Hepatocyte (in vitro differentiated cells): ENCODE measurements around the gene SPHKAP. TPM values are rescaled to one million over a fixed set of nuclear protein-coding genes. Genes with fewer than 3 reads are reported as not detected.

Source experiments
- DNase-seq: peaks from one replicate; pipeline ENCODE4 v3.0.0-alpha.2; 2016; ENCODE audit warnings: low spot score
- H2AFZ ChIP-seq: fragments of 200-600 bp; sonication (generic); 2 replicates; pipeline ENCODE4 v1.6.0; 2016; ENCODE audit warnings: antibody characterized with exemption, mild to moderate bottlenecking
- H3K27ac ChIP-seq: fragments of 200-600 bp; sonication (generic); 2 replicates; pipeline ENCODE4 v1.5.1; 2016; ENCODE audit warnings: mild to moderate bottlenecking
- H3K27me3 ChIP-seq: fragments of 200-600 bp; sonication (generic); 2 replicates; pipeline ENCODE4 v1.6.1; 2016
- H3K36me3 ChIP-seq: fragments of 200-600 bp; sonication (generic); replicated peaks from 2 replicates; pipeline ENCODE4 v1.5.1; 2016; ENCODE audit warnings: low read depth; ENCODE audit not compliant: insufficient read depth
- H3K4me1 ChIP-seq: fragments of 200-600 bp; sonication (generic); 2 replicates; pipeline ENCODE4 v1.5.1; 2016; ENCODE audit warnings: mild to moderate bottlenecking, moderate library complexity; ENCODE audit not compliant: insufficient read depth
- H3K4me2 ChIP-seq: fragments of 200-600 bp; sonication (generic); 2 replicates; pipeline ENCODE4 v1.6.0; 2016
- H3K4me3 ChIP-seq: fragments of 200-600 bp; sonication (generic); 2 replicates; pipeline ENCODE4 v1.5.1; 2016; ENCODE audit warnings: mild to moderate bottlenecking
- H3K79me2 ChIP-seq: fragments of 200-600 bp; sonication (generic); 2 replicates; pipeline ENCODE4 v1.6.0; 2017; ENCODE audit warnings: mild to moderate bottlenecking
- H3K9me2 ChIP-seq: fragments of 200-600 bp; sonication (generic); replicated peaks from 2 replicates; pipeline ENCODE4 v1.6.0; 2017; ENCODE audit warnings: mild to moderate bottlenecking; ENCODE audit not compliant: insufficient read depth
- H3K9me3 ChIP-seq: fragments of 200-600 bp; sonication (generic); 2 replicates; pipeline ENCODE4 v1.5.1; 2016; ENCODE audit warnings: low read depth, mild to moderate bottlenecking
- H4K20me1 ChIP-seq: fragments of 200-600 bp; sonication (generic); 2 replicates; pipeline ENCODE4 v1.6.0; 2016; ENCODE audit warnings: mild to moderate bottlenecking; ENCODE audit not compliant: insufficient read depth, poor library complexity, severe bottlenecking
- CTCF ChIP-seq: fragments of 200-600 bp; sonication (generic); IDR thresholded peaks from 2 replicates; pipeline ENCODE4 v1.5.1; 2016; ENCODE audit warnings: antibody characterized with exemption, mild to moderate bottlenecking; ENCODE audit not compliant: poor library complexity
- EZH2 ChIP-seq: fragments of 200-600 bp; sonication (generic); IDR thresholded peaks from 2 replicates; pipeline ENCODE4 v1.6.1; 2016; ENCODE audit warnings: antibody characterized with exemption, mild to moderate bottlenecking, borderline replicate concordance
- EZH2phosphoT487 ChIP-seq: fragments of 200-600 bp; sonication (generic); IDR thresholded peaks from one replicate; pipeline ENCODE4 v1.6.1; 2018; ENCODE audit warnings: antibody characterized with exemption, mild to moderate bottlenecking, low read depth, moderate library complexity; ENCODE audit not compliant: unreplicated experiment, severe bottlenecking
- WGBS: methylation state at CpG from one replicate; pipeline ENCODE4 v1.1.6; 2016; ENCODE audit warnings: low lambda C conversion rate; ENCODE audit errors: missing lambda C conversion rate; 5-methylcytosine and 5-hydroxymethylcytosine counted together
- polyA plus RNA-seq: library from polyadenylated mRNA; unstranded; fragments of >200 nt; fragmentation: Nextera tagmentation; extraction: Ambion mirVana; gene quantifications from 2 replicates; pipeline ENCODE4 v1.2.1, GENCODE V29; 2016
- total RNA-seq: library from RNA; depleted of rRNA; stranded (reverse); fragments of >200 nt; gene quantifications from 2 replicates; pipeline ENCODE4 v1.2.3, GENCODE V29; 2014

SPHKAP gene
- total and polyA plus RNA-seq, 2 experiments from 2014 or later: 0.33 TPM; not detected in 1

DNA sequence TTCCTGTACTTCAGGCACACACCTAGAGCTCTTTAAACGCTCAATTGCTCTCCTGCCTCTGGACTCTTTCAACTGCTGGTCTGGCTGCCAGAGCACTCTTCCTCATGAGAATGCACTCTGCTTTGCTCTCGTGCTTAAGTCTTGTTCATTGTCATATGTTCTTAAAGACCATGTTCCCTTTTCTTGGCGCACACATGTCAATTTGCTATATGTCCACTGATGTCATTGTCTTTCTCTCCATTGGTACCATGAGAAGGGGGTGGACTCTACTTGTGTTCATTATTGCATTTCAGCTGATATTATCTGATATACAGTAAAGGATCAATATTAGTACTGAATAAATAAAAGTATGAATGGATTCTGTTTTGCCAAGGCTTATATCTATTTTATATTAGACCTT lies 16.8 kb downstream of the SPHKAP start:
- 73% methylated on average over 3 of the region's 3 CpGs for WGBS
- H3K9me2 ChIP-seq: no peaks in the 10 kb centered on the region
- no peak for TF ChIP-seq CTCF
- no peak for TF ChIP-seq EZH2
- TF ChIP-seq EZH2phosphoT487: no peak
- no peak overlapping the region for H3K4me2 ChIP-seq
- no peak overlapping the region for H2AFZ ChIP-seq
- no peaks in the 10 kb centered on the region for H4K20me1 ChIP-seq
- H3K27ac ChIP-seq: no peak overlapping the region
- no peak overlapping the region for H3K4me3 ChIP-seq
- H3K4me1 ChIP-seq: no peaks in the 10 kb centered on the region
- H3K36me3 ChIP-seq: no peaks in the 10 kb centered on the region
- no peaks in the 10 kb centered on the region for H3K27me3 ChIP-seq
- H3K9me3 ChIP-seq: no peaks in the 10 kb centered on the region
- no peaks in the 10 kb centered on the region for H3K79me2 ChIP-seq
- no peak for DNase-seq

GRCh38 chr2:228157841-228158240 lies 23.6 kb downstream of the SPHKAP start:
- Histone ChIP-seq H3K27ac (no peak overlapping the region), H3K4me1 (no peaks in the 10 kb centered on the region), H4K20me1 (no peaks in the 10 kb centered on the region), H2AFZ (no peak overlapping the region), H3K79me2 (no peaks in the 10 kb centered on the region), H3K27me3 (no peaks in the 10 kb centered on the region), H3K36me3 (no peaks in the 10 kb centered on the region), H3K9me2 (no peaks in the 10 kb centered on the region), H3K4me2 (no peak overlapping the region), H3K9me3 (no peaks in the 10 kb centered on the region), H3K4me3 (no peak overlapping the region)
- no peak for TF ChIP-seq CTCF
- no peak for TF ChIP-seq EZH2
- TF ChIP-seq EZH2phosphoT487: no peak
- no peak for DNase-seq

DNA sequence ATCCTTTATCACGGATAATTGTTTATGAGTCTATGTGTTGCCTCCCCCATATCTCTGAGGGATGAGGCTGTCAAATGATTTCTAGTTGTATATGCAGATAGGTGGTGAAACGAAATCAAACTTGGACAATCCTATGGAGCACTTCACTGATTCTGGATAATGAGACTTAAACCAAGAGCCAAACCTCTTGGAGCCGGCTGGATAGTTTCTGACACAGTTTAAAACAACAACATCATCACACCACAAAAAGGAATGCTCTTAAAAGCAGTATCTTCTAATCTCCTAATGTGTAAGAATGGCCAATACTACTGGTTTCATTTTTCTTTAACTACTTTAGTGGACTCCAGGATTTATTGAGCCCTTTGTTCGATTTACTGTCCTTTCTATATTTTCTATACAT lies 36.5 kb downstream of the SPHKAP start:
- no peaks in the 10 kb centered on the region for H3K79me2 ChIP-seq
- H3K4me2 ChIP-seq: no peak overlapping the region
- H2AFZ ChIP-seq: no peak overlapping the region
- H3K4me1 ChIP-seq: no peaks in the 10 kb centered on the region
- H3K36me3 ChIP-seq: no peaks in the 10 kb centered on the region
- no peaks in the 10 kb centered on the region for H4K20me1 ChIP-seq
- no peak for DNase-seq
- TF ChIP-seq EZH2 (no peak), EZH2phosphoT487 (no peak), CTCF (no peak)
- no peaks in the 10 kb centered on the region for H3K9me3 ChIP-seq
- H3K9me2 ChIP-seq: no peaks in the 10 kb centered on the region
- no peaks in the 10 kb centered on the region for H3K27me3 ChIP-seq
- H3K4me3 ChIP-seq: no peak overlapping the region
- WGBS: 41% methylated on average over 4 of the region's 4 CpGs
- no peak overlapping the region for H3K27ac ChIP-seq

GRCh38 chr2:228140934-228141528 lies 40.5 kb downstream of the SPHKAP start:
- no peak overlapping the region for H3K4me2 ChIP-seq
- H3K79me2 ChIP-seq: no peaks in the 10 kb centered on the region
- H3K4me1 ChIP-seq: no peaks in the 10 kb centered on the region
- H3K27ac ChIP-seq: no peak overlapping the region
- no peaks in the 10 kb centered on the region for H4K20me1 ChIP-seq
- TF ChIP-seq EZH2: no peak
- no peak for TF ChIP-seq EZH2phosphoT487
- no peak for TF ChIP-seq CTCF
- no peaks in the 10 kb centered on the region for H3K9me2 ChIP-seq
- H3K36me3 ChIP-seq: no peaks in the 10 kb centered on the region
- no peak overlapping the region for H2AFZ ChIP-seq
- DNase-seq: no peak
- no peak overlapping the region for H3K4me3 ChIP-seq
- H3K9me3 ChIP-seq: no peaks in the 10 kb centered on the region
- no peaks in the 10 kb centered on the region for H3K27me3 ChIP-seq
- WGBS: 68% methylated on average over 3 of the region's 3 CpGs
